PC-9 (cell line): ENCODE data around the gene RAP2B. TPM values are rescaled to one million over a fixed set of nuclear protein-coding genes. Genes with fewer than 3 reads are reported as not detected.

Experiments used
- BruUV-seq: library from RNA; stranded (reverse); fragments of 400-500 nt; replicated peaks from 2 replicates; lab custom pipeline; 2021; lab: Mats Ljungman, UMichigan
- CTCF ChIA-PET: fragments of 300-600 bp; sonication (Branson Sonifier 250); formaldehyde crosslinking; loops from one replicate; lab custom pipeline; 2022; ENCODE audit warnings: antibody characterized with exemption; lab: Charles Lee
- POLR2A ChIA-PET: fragments of 300-600 bp; sonication (Branson Sonifier 250); formaldehyde crosslinking; loops from one replicate; lab custom pipeline; 2022; ENCODE audit warnings: antibody characterized with exemption; ENCODE audit not compliant: unreplicated experiment; lab: Charles Lee
- DNase-seq, 2 experiments: peaks; one replicate each; pipeline versions ENCODE4 v3.0.0 to v3.0.0-alpha.2; 2015 to 2022; ENCODE audit warnings: mixed read lengths in 1 of 2
- H2AFZ ChIP-seq: fragments of 200-600 bp; sonication (generic); 2 replicates; pipeline ENCODE4 v1.8.1; 2017; ENCODE audit warnings: antibody characterized with exemption
- H3F3A ChIP-seq: fragments of 200-600 bp; sonication (generic); 2 replicates; pipeline ENCODE4 v1.8.1; 2017; ENCODE audit warnings: antibody characterized with exemption, mild to moderate bottlenecking, low read depth; ENCODE audit not compliant: insufficient read depth
- H3K27ac ChIP-seq: fragments of 200-600 bp; sonication (generic); 2 replicates; pipeline ENCODE4 v1.6.1; 2016; ENCODE audit warnings: mixed run types
- H3K27me3 ChIP-seq: fragments of 200-600 bp; sonication (generic); 2 replicates; pipeline ENCODE4 v1.6.1; 2016; ENCODE audit warnings: low read depth, mixed run types; ENCODE audit not compliant: insufficient read depth
- H3K36me3 ChIP-seq: fragments of 200-600 bp; sonication (generic); 2 replicates; pipeline ENCODE4 v1.6.1; 2016; ENCODE audit warnings: low read depth, mixed run types
- H3K4me1 ChIP-seq: fragments of 200-600 bp; sonication (generic); replicated peaks from 2 replicates; pipeline ENCODE4 v1.6.1; 2016; ENCODE audit warnings: mixed run types; ENCODE audit not compliant: insufficient read depth
- H3K4me2 ChIP-seq: fragments of 200-600 bp; sonication (generic); 2 replicates; pipeline ENCODE4 v1.6.1; 2017; ENCODE audit warnings: mixed run types
- H3K4me3 ChIP-seq: fragments of 200-600 bp; sonication (generic); 2 replicates; pipeline ENCODE4 v1.6.1; 2016; ENCODE audit warnings: mixed run types
- H3K79me2 ChIP-seq: fragments of 200-600 bp; sonication (generic); 2 replicates; pipeline ENCODE4 v1.6.1; 2017; ENCODE audit warnings: low read depth, mixed run types
- H3K9me2 ChIP-seq: fragments of 200-600 bp; sonication (generic); 2 replicates; pipeline ENCODE4 v1.8.1; 2017; ENCODE audit warnings: mild to moderate bottlenecking; ENCODE audit not compliant: insufficient read depth
- H3K9me3 ChIP-seq: fragments of 200-600 bp; sonication (generic); 2 replicates; pipeline ENCODE4 v1.8.1; 2016; ENCODE audit warnings: low read depth; ENCODE audit not compliant: insufficient read depth
- H4K20me1 ChIP-seq: fragments of 200-600 bp; sonication (generic); 2 replicates; pipeline ENCODE4 v1.8.1; 2017; ENCODE audit not compliant: insufficient read depth
- CTCF ChIP-seq: fragments of 200-600 bp; sonication (generic); conservative IDR thresholded peaks from 2 replicates; pipeline ENCODE4 v1.6.1; 2017; ENCODE audit warnings: mixed run types, antibody characterized with exemption, mild to moderate bottlenecking, moderate library complexity
- EZH2 ChIP-seq: fragments of 200-600 bp; sonication (generic); IDR thresholded peaks from 2 replicates; pipeline ENCODE4 v1.8.0; 2017; ENCODE audit warnings: antibody characterized with exemption, low read depth
- intact Hi-C: fragments of 100-400 bp; cut with micrococcal nuclease; formaldehyde crosslinking; loops from one replicate; pipeline ENCODE4 v1.10.0; 2022; ENCODE audit not compliant: unreplicated experiment
- total RNA-seq: library from RNA; stranded (reverse); gene quantifications from 2 replicates; pipeline ENCODE4 v1.2.3, GENCODE V29; 2021

RAP2B gene
- total RNA-seq, 1 experiment from 2014 or later: 31.1 TPM

DNA sequence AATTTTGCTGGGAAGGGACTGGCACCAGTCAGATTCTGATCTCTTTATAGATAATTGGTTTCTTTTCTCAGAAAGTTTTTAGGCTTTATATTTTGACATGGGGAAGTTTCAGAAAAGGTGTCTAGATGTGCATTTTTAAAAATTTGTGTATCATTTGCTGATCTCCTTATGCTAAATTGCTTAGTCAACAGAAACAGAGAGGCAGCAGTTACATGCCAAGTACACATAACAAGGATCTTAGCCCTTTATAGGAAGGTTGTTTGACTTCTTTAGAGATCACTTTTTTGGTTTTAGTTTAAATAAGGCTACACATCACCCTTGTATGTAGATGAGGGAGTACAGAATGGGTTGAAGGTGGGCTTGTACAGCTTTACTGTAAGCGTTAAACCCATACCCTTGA is 53.5 kb downstream of the RAP2B start:
- Histone ChIP-seq H3K27ac (no peak overlapping the region), H4K20me1 (no peaks in the 10 kb centered on the region), H3K4me2 (no peak overlapping the region), H3K4me1 (peaks cover 14% of the 10 kb centered on the region), H3K79me2 (no peaks in the 10 kb centered on the region), H2AFZ (no peak overlapping the region), H3K9me2 (no peaks in the 10 kb centered on the region), H3K27me3 (no peaks in the 10 kb centered on the region), H3K4me3 (no peak overlapping the region), H3K9me3 (peaks cover 3% of the 10 kb centered on the region; the same call in 1 of the 2 replicates), H3K36me3 (no peaks in the 10 kb centered on the region), H3F3A (peaks cover 9% of the 10 kb centered on the region)
- POLR2A ChIA-PET: no interaction called here
- intact Hi-C loops: no loop called here
- CTCF ChIA-PET: no interaction called here
- no TSS peak for BruUV-seq
- no peak for DNase-seq
- TF ChIP-seq EZH2 (no peak), CTCF (no peak)

GRCh38 chr3:153215966-153216365 is 53.9 kb downstream of the RAP2B start:
- Histone ChIP-seq H3K9me2 (no peaks in the 10 kb centered on the region), H3K27me3 (no peaks in the 10 kb centered on the region), H3K27ac (no peak overlapping the region), H3K79me2 (no peaks in the 10 kb centered on the region), H3K4me3 (no peak overlapping the region), H3K4me2 (no peak overlapping the region), H3K9me3 (peaks cover 4% of the 10 kb centered on the region; the same call in 1 of the 2 replicates), H3F3A (peaks cover 4% of the 10 kb centered on the region), H2AFZ (no peak overlapping the region), H3K4me1 (peaks cover 10% of the 10 kb centered on the region), H3K36me3 (no peaks in the 10 kb centered on the region), H4K20me1 (no peaks in the 10 kb centered on the region)
- ChIA-PET CTCF (no interaction called here), POLR2A (no interaction called here)
- intact Hi-C loops: no loop called here
- no peak for TF ChIP-seq EZH2
- TF ChIP-seq CTCF: no peak
- DNase-seq: no peak
- no TSS peak for BruUV-seq

GRCh38 chr3:153216928-153217327 is 54.9 kb downstream of the RAP2B start:
- Histone ChIP-seq H3K4me1 (peaks cover 10% of the 10 kb centered on the region), H3K79me2 (no peaks in the 10 kb centered on the region), H3F3A (peaks cover 7% of the 10 kb centered on the region), H3K9me3 (peaks cover 4% of the 10 kb centered on the region; the same call in 1 of the 2 replicates), H3K4me2 (no peak overlapping the region), H3K4me3 (no peak overlapping the region), H3K27me3 (no peaks in the 10 kb centered on the region), H3K36me3 (no peaks in the 10 kb centered on the region), H4K20me1 (no peaks in the 10 kb centered on the region), H3K27ac (no peak overlapping the region), H3K9me2 (no peaks in the 10 kb centered on the region), H2AFZ (no peak overlapping the region)
- intact Hi-C loops: no loop called here
- BruUV-seq: no TSS peak
- no peak for DNase-seq
- CTCF ChIA-PET: no interaction called here
- POLR2A ChIA-PET: no interaction called here
- no peak for TF ChIP-seq CTCF
- TF ChIP-seq EZH2: no peak
